Vagina (tissue), 2 donors: ENCODE measurements around the gene SYCP2L.
A peak's percentile ranks its signal among the peaks of the same experiment; 100 is the strongest.

Source experiments
- POLR2AphosphoS5 ChIP-seq, 2 donors: sonication (generic); formaldehyde crosslinking; IDR thresholded peaks; one replicate each; pipeline ENCODE4 v1.9.0; 2017; ENCODE audit warnings: antibody characterized with exemption in 2 of 2, mild to moderate bottlenecking in 2 of 2, low read depth in 1 of 2; ENCODE audit not compliant: insufficient read depth in 1 of 2
- TF ChIP-seq, protein P1 (sequence below), 3 experiments: fragments of 450-650 bp in 2 of 3; fragments of 200-600 bp in 1 of 3; sonication (generic) in 1 of 3; IDR thresholded peaks; one replicate each; pipeline ENCODE4 v1.5.1; 2017 to 2019; ENCODE audit warnings: antibody characterized with exemption in 3 of 3, mild to moderate bottlenecking in 2 of 3, moderate library complexity in 2 of 3

DNA sequence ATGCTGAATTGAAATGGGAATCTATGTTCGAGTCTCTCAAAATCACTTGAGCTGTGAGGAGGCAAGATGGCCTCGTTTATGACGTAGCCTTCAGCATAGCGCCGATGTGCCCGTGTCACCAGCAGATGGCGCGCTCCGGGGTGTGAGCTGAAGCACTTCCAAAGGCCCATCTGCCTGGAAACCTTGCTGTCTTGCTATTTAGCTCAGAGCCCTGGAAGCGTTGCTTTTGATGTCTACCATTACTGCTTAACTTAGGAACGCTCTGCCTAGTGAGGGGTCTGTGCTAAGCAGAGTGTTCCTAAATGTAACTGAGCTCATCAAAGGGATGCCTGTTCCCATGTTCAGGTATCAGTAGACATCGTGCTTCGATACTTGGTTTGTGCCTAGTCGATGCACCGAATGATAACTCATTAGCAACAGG lies 67.7 kb downstream of the SYCP2L start:
- TF ChIP-seq, protein P1, sequence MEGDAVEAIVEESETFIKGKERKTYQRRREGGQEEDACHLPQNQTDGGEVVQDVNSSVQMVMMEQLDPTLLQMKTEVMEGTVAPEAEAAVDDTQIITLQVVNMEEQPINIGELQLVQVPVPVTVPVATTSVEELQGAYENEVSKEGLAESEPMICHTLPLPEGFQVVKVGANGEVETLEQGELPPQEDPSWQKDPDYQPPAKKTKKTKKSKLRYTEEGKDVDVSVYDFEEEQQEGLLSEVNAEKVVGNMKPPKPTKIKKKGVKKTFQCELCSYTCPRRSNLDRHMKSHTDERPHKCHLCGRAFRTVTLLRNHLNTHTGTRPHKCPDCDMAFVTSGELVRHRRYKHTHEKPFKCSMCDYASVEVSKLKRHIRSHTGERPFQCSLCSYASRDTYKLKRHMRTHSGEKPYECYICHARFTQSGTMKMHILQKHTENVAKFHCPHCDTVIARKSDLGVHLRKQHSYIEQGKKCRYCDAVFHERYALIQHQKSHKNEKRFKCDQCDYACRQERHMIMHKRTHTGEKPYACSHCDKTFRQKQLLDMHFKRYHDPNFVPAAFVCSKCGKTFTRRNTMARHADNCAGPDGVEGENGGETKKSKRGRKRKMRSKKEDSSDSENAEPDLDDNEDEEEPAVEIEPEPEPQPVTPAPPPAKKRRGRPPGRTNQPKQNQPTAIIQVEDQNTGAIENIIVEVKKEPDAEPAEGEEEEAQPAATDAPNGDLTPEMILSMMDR (IDR thresholded peaks at IDR 0.05), result peak in 2 of 3 experiments; percentile 1 to 20
- no peak for TF ChIP-seq POLR2AphosphoS5 (IDR thresholded peaks at IDR 0.05; ENCODE audit: insufficient read depth in 1 of 2, low read depth in 1 of 2)
